GM12878 (cell line): ENCODE results near the gene ZNF627.

Source experiments
- ATF3 ChIP-seq: IDR thresholded peaks from 2 replicates; pipeline ENCODE4 v1.6.1; 2011; ENCODE audit warnings: low read depth, mild to moderate bottlenecking, low read length, moderate library complexity, borderline replicate concordance; ENCODE audit errors: extremely low read depth
- CTCF ChIP-seq, 3 experiments: IDR thresholded peaks in 2 of 3; conservative IDR thresholded peaks in 1 of 3; 2 replicates each; pipeline ENCODE4 v1.5.1; 2011; ENCODE audit warnings: low read depth in 3 of 3, low read length in 3 of 3, mild to moderate bottlenecking in 3 of 3, control low read depth in 2 of 3, moderate library complexity in 2 of 3, inconsistent platforms in 1 of 3, mixed read lengths in 1 of 3; ENCODE audit not compliant: control insufficient read depth in 2 of 3, insufficient read depth in 1 of 3; ENCODE audit errors: extremely low read depth in 1 of 3
- MYB ChIP-seq: fragments of 150-350 bp; IDR thresholded peaks from 2 replicates; pipeline ENCODE4 v1.6.1; 2014; ENCODE audit warnings: mild to moderate bottlenecking, low read depth, low read length, borderline replicate concordance
- POLR2A ChIP-seq: IDR thresholded peaks from 2 replicates; pipeline ENCODE4 v1.6.1; 2011; ENCODE audit warnings: low read depth, mild to moderate bottlenecking, low read length
- SMAD1 ChIP-seq: fragments of 450-650 bp; IDR thresholded peaks from 2 replicates; pipeline ENCODE4 v1.6.1; 2018; ENCODE audit warnings: mild to moderate bottlenecking, low read depth; ENCODE audit not compliant: partially characterized antibody
- ZZZ3 ChIP-seq: IDR thresholded peaks from 2 replicates; pipeline ENCODE4 v1.6.1; 2011; ENCODE audit warnings: low read depth; ENCODE audit not compliant: control insufficient read depth, insufficient read length

GRCh38 chr19:11633223-11633622, 35.9 kb downstream of the ZNF627 start:
- TF ChIP-seq ATF3 (no peak), POLR2A (no peak), CTCF (IDR thresholded peaks at IDR 0.05 in 2 of 3, conservative IDR thresholded peaks at IDR 0.05 in 1 of 3; ENCODE audit: control insufficient read depth in 2 of 3, extremely low read depth in 1 of 3, insufficient read depth in 1 of 3, low read depth in 3 of 3, low read length in 3 of 3) (no peak), ZZZ3 (no peak), MYB (no peak), SMAD1 (no peak)
